NCI-H524 treated with DMSO at 0.1 percent for 48 hours (cell line): ENCODE measurements around the gene FAM98B.

Experiments used
- DNase-seq: peaks from one replicate; lab custom pipeline; 2025; lab: John Stamatoyannopoulos, UW

FAM98B gene

DNA sequence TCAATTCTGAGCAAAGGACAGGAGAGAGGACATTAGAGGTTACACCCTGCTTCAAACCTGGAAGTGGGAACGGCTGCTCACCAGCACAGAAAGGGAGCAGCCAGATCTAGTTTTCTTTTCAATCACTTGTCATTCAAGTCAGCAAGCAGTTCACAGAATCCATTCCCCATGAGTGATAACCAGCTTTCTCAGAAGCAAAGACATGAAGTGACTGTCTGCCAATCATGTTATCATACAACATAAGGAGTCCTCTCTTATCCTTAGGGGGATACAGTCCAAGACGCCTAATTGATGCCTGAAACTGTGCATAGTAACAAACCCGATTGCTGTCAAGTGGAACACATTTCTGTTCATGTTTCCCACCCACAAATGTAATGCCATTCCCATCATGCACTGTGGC lies 54.7 kb downstream of the FAM98B start:
- DNase-seq: no peak

DNA sequence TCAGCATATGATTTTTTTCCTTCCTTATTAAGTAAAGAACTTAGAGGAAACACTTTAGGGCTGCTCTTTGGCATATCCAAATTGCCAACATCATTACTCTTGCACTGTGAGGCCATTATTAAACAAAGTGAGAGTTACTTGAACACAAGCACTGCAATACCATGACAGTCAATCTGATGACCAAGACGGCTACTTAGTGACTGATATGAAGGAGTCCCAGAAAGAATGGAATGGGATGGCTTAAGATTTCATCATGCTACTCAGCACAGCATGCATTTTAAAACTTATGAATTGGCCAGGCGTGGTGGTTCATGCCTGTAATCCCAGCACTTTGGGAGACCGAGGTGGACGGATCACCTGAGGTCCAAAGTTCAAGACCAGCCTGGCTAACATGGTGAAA lies 55.2 kb downstream of the FAM98B start:
- DNase-seq: no peak

DNA sequence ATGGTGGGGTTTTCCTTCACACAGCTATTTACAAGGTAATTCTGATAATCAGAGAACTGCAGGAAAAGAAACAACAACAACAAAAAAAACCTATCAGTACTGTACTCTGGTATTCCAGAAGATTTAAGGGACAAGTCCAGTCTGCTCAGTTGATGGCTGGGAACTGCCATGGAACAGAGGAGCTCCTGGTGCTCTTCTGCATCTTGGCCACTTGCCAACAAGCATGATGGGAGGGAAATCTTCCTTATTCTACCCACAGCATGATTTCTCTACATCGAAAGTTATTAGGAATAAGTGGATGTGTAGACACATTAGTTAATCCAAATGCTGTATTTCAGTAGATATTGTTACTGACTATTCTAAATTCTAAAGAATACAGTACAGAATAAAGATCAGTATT lies 59.0 kb downstream of the FAM98B start:
- DNase-seq: no peak

DNA sequence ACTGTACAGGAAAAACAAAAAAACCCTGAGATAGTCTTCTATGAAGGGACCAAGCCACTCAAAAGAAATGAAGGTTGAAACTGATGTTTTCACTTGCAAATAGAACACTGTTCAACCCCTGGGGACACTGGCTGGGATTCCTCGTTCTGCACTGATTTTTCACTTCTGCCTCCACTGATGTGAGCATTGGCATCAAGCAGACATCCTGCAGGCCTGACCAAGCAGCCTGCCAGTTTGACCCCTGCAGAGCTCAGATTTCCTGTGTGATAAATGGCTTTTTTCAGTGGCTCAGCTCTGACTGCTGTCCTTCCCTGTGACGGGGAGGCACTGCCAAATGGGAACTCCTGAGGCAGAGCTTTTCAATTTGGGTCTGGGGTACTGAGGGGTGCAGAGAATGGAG lies 60.7 kb downstream of the FAM98B start:
- DNase-seq: no peak

DNA sequence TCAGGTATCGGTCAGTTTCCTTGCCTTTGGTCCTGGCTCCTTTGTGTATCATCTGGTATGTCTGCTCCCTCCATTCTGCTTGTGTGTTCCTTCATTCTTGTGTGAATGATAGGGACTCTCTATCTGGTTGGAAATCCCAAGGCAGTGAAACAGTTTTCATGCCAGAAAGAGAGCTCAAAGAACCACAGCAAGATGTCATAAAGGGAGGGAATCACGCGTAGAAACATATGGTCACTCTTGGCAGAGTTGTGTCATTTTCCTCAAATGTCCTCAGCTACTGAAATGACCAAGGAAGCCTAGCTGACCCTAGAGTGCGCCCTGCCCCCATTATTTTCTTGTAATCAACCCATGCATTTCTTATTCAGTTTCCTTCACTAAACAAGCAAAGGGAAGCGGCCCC lies 62.7 kb downstream of the FAM98B start:
- DNase-seq: no peak

DNA sequence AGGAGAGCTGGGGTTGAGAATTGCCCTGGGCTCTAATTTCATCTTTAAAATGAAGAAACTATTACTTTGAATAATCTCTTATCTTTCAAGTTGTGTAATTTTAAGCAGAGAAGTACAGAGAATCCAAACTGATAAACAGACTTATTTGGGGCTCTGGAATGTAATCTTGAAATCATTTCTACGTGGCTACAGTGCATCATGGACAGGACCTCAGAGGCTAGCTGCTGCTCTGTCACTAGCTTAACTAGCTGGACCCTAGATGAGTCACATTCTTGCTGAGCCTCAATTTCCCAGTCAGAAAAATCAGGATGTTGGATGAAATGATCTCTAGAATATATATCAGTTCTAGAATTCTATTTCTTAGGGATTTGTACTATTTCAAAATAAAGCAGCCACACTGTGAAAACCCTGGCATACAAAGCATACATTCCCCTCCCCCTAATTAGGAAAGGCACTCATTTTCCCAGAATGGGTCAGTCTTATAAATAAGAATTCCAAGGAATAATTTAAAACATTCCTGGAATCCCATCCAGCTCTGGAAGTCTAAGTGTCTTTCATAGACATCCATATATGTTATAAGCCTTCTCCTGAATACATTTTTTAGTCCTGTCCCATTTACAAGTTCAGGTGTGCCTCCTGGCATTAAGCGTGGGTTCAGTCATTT lies 63.5 kb downstream of the FAM98B start:
- no peak for DNase-seq

DNA sequence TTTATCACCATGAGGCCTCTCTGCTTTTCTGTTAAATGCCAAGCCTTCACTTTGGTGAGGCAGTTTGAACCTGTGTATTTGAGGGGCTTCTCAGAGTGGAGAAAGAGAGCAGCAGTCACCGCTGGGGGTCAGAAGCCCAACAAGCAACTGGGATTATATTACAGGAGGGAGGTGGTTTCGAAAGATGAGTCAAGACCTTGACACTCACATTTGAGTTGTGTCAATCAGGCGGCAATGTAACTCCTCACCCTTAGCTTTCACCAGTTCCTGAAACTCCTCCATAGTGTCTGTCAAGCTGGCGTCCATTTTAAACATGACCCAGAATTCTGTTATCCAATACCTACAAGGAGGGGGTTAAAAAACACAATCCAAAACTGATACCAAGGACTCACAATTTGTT lies 64.2 kb downstream of the FAM98B start:
- no peak for DNase-seq

DNA sequence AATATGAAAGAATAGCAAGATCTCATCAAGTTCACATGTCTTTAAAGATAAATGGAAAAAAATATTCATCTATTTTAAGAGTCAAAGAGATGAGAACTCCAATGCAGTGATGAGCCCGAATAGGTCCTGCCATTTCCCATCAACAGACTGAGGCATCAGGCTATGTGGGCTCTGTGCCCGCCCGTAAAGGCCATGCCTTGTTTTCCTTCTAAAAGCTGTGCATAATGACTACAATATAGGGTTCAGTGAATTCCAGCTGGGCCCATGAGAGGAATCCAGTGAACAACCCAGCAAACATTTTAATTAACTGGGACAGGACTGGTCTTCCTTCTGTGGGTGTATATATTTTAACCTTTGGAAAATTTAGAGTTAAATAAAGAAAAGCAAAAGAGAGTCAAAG lies 66.1 kb downstream of the FAM98B start:
- no peak for DNase-seq

DNA sequence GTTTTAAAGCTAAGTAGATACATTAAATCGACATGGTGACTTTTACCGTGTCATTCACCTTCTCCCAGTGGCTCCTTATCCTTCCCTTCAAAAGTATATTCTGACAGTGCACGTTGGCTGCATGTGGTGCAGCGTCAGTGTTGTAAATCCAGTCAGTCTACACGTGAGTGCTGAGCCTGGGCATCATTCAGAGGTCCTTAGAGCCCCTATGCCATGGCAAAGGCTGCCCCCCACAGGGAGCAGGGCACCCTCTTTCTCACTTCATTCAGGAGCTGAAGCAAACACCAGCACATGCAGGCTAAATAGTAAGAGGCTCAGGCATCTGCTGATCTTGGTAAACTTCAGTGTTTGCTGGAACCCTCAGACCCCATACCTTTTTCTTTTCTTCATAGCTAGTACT lies 67.4 kb downstream of the FAM98B start:
- DNase-seq: no peak

DNA sequence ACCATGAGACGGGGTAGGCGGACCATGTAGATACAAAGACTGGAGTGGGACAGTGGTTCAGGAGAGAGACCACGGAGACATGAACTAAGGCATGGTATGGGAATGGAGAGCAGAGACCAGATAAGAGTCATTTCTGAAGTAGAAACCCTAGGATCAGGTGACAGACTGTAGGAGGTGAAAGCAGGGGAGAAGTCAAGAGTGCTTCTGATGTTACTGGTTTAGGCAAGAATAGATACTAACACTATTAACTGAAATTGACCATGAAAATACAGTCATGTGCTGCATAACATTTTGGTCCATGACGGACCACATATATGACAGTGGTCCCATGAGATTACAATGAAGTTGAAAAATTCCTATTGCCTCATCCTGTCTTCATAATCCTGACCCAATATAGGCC lies 69.0 kb downstream of the FAM98B start:
- no peak for DNase-seq

DNA sequence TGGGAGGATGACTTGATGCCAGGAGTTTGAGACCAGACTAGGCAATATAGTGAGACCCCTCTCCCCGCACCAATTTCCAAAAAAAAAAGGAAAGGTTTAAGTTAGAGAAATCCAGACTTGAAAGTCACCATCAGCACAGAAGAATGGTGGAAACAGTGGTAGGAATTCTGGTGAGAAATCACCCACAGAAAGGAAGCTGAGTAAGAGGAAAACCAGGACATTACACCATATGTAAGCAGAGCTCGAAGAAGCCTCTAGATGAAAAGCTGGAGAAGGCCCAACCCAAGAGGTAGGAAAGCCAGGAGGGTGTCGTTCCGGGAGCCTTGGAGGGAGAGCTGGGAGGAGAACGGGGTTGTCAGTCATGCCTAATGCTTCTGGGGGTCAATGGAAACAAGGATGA lies 70.2 kb downstream of the FAM98B start:
- DNase-seq: no peak

DNA sequence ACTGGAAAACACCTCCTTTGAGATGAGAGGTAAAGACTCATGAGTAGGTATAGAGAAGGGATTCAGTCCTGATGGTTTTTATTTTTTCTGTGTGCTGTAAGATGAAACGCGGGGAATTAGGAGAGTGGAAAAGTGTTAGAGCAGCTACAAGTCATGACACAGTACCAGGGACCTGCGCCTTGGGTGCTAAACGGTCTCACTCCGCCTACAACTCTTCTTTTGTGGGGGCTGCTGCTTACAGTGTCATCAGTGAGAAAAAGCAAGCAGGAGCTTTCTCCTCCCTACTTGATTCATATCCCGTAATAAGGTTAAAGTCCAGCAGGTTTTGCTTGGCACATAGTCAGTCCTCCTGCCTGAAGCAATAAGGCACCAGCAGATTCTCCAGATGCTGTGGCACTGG lies 71.6 kb downstream of the FAM98B start:
- DNase-seq: no peak

DNA sequence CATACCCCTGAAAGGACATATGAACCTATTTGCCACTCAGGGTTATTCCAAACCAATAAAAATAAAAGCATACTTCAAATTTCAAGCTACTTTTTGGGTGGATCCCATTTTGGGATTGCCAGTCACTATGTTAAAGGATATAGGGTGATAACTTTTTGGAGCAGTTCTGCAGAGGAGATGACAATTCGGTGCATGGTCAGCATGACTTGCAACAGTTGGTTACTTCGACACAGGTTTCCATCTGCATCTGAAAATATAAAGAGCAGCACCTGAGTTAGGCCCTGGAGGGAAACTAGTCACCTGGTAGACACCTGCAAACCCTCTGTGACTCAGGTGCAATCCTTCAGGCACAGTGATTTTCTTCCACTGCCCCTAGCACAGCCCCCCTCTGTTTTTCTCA lies 72.2 kb downstream of the FAM98B start:
- DNase-seq: no peak

DNA sequence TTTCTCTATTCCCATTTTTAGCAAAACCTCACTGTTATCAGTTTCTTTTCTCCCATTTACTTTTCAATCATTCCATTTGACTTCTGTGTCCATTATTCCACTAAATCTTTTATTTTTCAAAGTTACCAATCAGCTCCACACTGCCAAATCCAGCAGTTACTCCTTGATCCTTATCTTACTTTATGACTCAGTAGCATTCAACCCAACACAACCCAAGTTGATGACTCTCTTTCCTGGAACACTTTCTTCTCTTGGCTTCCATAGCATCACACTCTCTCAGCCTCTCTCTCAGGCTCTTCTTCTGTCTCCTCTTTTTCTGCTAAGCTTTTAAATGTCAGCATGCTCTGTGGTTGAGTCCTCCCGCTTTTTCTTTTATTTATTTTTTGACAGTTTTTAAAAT lies 74.4 kb downstream of the FAM98B start:
- no peak for DNase-seq

DNA sequence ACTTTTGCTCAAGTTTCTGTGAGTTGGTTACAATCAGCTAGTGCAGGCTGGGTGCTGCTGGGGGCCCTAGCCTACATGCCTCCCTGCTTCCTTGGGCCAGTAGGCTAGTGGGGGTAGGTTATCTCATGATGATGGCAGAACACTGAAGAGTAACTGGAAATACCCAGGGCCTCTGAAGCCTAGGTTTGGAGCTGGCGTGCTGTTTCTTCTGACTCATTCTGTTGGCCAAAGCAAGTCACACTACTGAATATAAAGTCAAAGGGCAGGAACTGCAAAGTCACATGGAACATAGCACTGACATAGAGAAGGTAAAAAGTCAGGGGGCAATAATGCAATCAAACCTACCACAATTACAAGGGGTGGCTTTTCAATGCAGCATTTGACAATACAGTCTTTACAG lies 76.2 kb downstream of the FAM98B start:
- no peak for DNase-seq

DNA sequence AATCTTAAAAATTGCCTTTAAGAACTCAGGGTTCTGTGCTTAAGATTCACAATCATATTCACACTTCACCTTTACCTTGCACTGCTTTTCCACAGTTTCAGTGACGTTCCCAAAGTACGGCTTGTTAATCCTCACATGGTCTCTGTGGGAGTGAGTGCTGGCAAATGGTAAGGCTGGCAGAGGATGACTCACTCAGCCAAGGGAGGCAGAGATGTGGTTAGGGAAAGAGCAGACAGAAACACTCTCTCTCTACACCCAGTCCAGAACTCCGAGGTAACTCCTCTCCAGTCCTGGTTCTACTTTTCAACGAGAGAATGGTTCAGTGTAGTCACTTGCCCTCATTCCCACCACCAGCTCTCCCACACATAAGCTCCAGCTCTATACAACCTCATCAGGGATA lies 77.6 kb downstream of the FAM98B start:
- no peak for DNase-seq

DNA sequence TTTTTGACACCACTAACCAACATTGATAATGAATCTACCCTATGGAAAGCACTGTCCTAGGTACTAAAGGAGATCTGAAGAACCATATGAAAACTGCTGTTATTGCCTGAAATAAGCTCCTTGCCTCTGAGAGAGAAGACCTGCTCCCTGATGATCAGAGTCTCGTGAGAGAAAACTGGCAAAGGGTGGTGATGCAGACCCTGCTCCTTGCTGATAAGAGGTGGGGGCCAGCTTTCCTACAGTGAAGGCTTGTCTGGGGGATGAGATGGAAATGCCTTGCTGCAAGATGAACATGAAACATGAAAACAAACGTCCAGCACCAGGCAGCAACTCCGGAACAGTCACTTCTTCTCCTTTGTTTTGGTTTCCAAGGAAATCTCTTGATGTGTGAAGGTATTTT lies 78.8 kb downstream of the FAM98B start:
- DNase-seq: no peak

DNA sequence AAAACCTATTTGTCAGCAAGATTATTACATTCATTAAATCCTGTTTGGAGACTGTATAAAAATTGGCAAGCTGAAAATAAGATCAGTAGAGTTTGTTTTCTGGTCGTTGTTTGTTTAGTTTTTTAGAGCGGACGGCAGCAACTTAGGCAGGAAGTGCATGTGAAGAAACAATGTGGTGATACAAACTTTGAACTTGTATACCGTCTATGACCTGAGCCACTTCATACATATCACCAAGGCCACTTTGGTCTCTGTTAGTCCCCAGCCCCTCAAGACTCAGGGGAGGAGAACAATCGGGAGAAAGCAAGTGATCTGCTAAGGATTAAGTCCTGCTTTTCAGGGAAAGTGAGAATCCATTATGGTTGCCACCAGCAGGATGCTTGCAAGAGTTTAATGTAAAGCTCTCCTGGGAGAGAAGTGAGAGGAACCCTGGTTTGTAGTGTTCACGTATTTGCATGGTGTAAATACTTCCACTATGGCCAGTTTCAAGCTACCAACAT lies 79.5 kb downstream of the FAM98B start:
- no peak for DNase-seq

DNA sequence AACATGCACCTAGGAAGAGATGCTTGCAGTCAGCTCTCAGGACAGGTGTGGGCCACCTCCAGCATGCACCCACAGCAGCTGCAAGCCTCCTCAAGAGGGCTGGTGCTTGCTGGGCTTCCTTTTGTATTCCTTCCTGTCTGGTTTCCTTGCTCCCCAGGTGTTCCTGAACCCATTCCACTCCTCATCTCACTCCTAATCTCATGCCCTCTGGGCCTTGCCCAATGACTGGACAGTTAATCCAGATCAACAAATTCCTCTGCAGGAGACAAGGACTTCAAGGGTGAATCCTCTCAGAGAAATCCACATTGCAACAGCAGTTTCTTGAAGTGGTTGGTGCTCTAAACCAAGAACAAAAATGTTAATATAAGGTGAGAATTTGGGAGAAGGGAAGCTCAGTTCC lies 80.0 kb downstream of the FAM98B start:
- DNase-seq: no peak

DNA sequence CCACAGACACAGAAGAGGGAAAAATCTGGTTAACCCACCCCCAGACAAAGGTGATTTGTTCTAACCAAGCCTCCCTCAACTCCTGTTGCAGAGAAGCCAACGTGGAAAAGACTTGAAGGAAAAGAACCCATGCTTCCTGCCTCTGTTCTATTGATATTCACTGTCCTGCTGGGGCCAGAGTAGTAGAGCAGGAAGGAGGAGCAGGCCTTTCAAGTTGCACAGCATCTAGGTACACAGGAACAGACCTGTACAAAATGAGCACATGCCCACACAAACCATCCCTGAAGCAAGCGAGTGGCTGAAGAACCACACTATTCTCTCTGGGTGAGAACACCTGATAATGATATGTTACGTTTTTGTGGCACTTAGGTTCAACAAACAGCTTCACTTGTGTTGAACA lies 80.8 kb downstream of the FAM98B start:
- DNase-seq: no peak

DNA sequence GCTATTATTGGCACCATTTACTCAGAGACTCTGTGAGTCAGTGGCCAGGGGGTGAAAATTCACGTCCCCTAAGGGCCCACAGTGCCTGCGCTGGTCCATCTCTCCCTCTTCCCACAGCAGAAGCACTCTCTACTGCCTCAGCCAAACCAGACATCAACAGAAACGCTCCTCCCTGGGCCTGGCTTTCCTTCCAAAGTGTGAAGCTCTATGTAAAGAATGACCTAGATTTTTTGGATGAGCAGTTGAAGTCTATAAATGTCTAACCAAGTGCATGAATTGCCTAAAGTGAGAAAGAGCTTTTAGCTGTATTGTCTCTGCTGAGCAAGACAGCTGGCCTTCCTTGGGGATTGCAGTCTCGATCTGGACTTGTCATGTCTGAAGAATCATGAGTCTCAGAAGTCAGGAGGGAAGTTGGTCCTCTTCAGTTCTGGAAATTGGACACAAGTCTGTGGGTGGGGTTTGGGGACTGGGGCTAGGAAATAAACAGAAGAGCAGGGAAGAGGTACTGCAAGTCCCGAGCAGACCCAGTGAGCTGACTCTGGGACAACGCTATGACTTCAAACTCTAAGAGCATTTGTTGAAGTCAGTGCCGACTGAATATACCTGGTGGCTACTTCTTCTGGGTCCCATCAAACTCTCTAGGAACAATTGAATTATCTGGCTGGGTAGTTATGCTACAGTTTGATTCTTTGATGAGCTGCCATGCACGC lies 81.7 kb downstream of the FAM98B start:
- no peak for DNase-seq

DNA sequence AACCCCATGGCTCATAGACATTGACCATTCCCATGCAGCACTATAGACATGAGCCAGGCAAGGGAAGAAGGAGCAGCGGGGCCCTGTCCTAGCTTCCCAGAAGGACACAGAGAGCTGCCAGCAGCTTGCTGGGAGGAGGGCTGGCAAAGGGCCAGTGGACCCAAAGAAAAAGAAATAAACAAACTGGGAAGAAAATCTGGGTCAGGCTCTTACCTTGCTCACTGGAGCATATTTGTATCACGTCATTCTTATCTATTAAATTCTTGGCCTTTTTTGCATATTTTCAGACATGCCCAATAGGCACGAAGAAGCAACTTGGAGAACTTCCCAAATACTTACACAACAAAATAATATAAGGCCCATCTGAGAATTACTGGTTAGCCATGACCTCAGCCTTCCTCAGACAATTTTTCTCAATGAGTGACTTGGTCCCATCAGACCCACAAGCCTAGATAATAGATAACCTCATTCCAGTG lies 82.3 kb downstream of the FAM98B start:
- no peak for DNase-seq
